ENCODE data around the gene ZNF682. TPM values are rescaled to one million over a fixed set of nuclear protein-coding genes. Genes with fewer than 3 reads are reported as not detected.

The ZNF682 gene
- total and polyA plus RNA-seq, 9 of the 15 experiments (the other 6 are each of a cell fraction or from before 2014, with no cell fraction given): 0.06 to 0.43 (median 0.25) TPM; not detected in 3

GRCh38 chr19:20051841-20052768 lies 12.8 kb upstream of the ZNF682 start (continued):
- peak in 1 of 3 experiments; percentile 77; a peak in 2 of 6 replicates for TF ChIP-seq ZBTB11 (CRISPR knock-in tag; IDR thresholded peaks at IDR 0.05)
- TF ChIP-seq MAZ (CRISPR knock-in tag; conservative IDR thresholded peaks at IDR 0.05 in 1 of 2, IDR thresholded peaks at IDR 0.05 in 1 of 2): peak; percentile 33 to 63; a peak in 1 of 4 replicates
- peak; percentile 45; the same call in 1 of the 2 replicates for TF ChIP-seq VEZF1 (CRISPR knock-in tag; IDR thresholded peaks at IDR 0.05)
- no peak for TF ChIP-seq ATF1 (CRISPR knock-in tag; IDR thresholded peaks at IDR 0.05)
- peak; percentile 43; the same call in 1 of the 2 replicates for TF ChIP-seq ATF1 (tag; IDR thresholded peaks at IDR 0.05)
- no peak for TF ChIP-seq MXD1 (CRISPR knock-in tag; IDR thresholded peaks at IDR 0.05; ENCODE audit: borderline replicate concordance, poor library complexity, severe bottlenecking)
- TF ChIP-seq AFF1 (IDR thresholded peaks at IDR 0.05; ENCODE audit: low read depth in 1 of 2, partially characterized antibody in 2 of 2): peak in 1 of 2 experiments; percentile 93
- peak; percentile 58; the same call in 1 of the 2 replicates for TF ChIP-seq CXXC5 (CRISPR knock-in tag; IDR thresholded peaks at IDR 0.05)
- TF ChIP-seq NCOA6 (IDR thresholded peaks at IDR 0.05): no peak

All from K562 (cell line).